Activated CD4-positive, alpha-beta T cell treated with anti-CD3 and anti-CD28 coated beads, Interleukin-2, amount 10 ng/mL, durations not matched to agents 7 days and 5 days (primary cell): ENCODE results near the gene FHOD3. TPM values are rescaled to one million over a fixed set of nuclear protein-coding genes. Genes with fewer than 3 reads are reported as not detected.

ENCODE experiments used
- CTCF ChIA-PET: fragments of 350-600 bp; sonication (Branson Sonifier 250); formaldehyde crosslinking; loops from one replicate; lab custom pipeline; 2021; ENCODE audit warnings: antibody characterized with exemption; lab: Charles Lee
- POLR2A ChIA-PET: fragments of 350-600 bp; sonication (Branson Sonifier 250); formaldehyde crosslinking; loops from one replicate; lab custom pipeline; 2021; ENCODE audit warnings: antibody characterized with exemption; lab: Charles Lee
- DNase-seq: peaks from one replicate; pipeline ENCODE4 v3.0.0-alpha.2; 2020
- H3K27ac Mint-ChIP-seq: one replicate; pipeline ENCODE4 v1.8.0; 2021; ENCODE audit warnings: mild to moderate bottlenecking, moderate library complexity, mixed read lengths
- H3K27me3 Mint-ChIP-seq: one replicate; pipeline ENCODE4 v1.8.0; 2021; ENCODE audit warnings: mixed read lengths
- H3K36me3 Mint-ChIP-seq: one replicate; pipeline ENCODE4 v1.8.0; 2021; ENCODE audit warnings: low read depth, mixed read lengths
- H3K4me1 Mint-ChIP-seq: one replicate; pipeline ENCODE4 v1.8.0; 2021; ENCODE audit warnings: mixed read lengths
- H3K4me3 Mint-ChIP-seq: one replicate; pipeline ENCODE4 v1.8.0; 2021; ENCODE audit warnings: mild to moderate bottlenecking, moderate library complexity, mixed read lengths
- H3K9me3 Mint-ChIP-seq: one replicate; pipeline ENCODE4 v1.8.0; 2021; ENCODE audit warnings: mixed read lengths
- total RNA-seq, 2 experiments: library from RNA; stranded (reverse); gene quantifications; one replicate each; pipeline ENCODE4 v1.2.3, GENCODE V29; 2021

FHOD3 gene
- total RNA-seq, 2 experiments from 2014 or later = not detected

DNA sequence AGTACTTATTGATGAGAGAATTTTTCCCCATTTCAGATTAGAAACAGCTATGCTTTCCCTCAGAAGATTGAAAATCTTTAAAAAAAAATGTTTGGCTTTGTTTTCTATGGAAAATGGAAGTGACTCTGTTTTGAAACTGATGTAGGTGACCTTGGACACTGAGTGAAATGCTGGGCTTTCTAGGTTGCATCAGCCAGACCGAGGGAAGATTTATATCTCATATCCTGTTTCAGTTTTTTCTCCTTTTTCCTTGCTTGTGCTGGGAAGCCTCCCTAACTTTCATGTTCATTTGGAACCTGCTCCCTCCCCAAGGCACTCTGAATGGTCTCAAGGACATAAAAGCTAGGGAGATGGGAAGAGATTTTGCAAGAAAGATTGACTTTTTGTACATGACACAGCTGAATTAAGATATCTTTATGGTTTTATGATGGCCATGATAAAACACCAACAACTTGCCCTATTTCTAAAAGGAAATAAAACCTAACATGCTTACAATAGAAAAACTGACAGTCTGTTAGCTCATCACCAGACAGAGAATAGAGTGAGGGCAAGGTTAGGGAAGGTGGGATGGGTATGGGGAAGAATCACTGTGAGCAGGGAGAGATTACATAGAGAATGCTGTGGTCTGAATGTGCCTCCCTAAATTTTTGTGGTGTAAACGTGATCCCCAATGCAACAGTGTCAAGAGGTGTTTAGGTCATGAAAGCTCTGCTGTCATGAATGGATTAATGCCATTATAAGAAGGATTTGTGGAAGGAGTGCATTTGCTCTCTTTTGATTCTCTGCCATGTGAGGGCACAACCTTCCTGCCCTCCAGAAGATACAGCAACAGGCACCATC lies 281.6 kb downstream of the FHOD3 start:
- no peak overlapping the region for H3K27ac Mint-ChIP-seq
- CTCF ChIA-PET = no interaction called here
- DNase-seq = no peak
- no peaks in the 10 kb centered on the region for H3K9me3 Mint-ChIP-seq
- H3K36me3 Mint-ChIP-seq = no peaks in the 10 kb centered on the region
- POLR2A ChIA-PET = no interaction called here
- H3K4me1 Mint-ChIP-seq = no peaks in the 10 kb centered on the region
- no peaks in the 10 kb centered on the region for H3K27me3 Mint-ChIP-seq
- H3K4me3 Mint-ChIP-seq = no peak overlapping the region

- Mint-ChIP-seq H3K36me3 (no peaks in the 10 kb centered on the region), H3K9me3 (no peaks in the 10 kb centered on the region), H3K4me3 (no peak overlapping the region), H3K27me3 (no peaks in the 10 kb centered on the region), H3K4me1 (no peaks in the 10 kb centered on the region), H3K27ac (no peak overlapping the region)
- CTCF ChIA-PET = no interaction called here
- DNase-seq = no peak
- POLR2A ChIA-PET = no interaction called here
Observed at GRCh38 chr18:36580266-36580665, 282.8 kb downstream of the FHOD3 start.

DNA sequence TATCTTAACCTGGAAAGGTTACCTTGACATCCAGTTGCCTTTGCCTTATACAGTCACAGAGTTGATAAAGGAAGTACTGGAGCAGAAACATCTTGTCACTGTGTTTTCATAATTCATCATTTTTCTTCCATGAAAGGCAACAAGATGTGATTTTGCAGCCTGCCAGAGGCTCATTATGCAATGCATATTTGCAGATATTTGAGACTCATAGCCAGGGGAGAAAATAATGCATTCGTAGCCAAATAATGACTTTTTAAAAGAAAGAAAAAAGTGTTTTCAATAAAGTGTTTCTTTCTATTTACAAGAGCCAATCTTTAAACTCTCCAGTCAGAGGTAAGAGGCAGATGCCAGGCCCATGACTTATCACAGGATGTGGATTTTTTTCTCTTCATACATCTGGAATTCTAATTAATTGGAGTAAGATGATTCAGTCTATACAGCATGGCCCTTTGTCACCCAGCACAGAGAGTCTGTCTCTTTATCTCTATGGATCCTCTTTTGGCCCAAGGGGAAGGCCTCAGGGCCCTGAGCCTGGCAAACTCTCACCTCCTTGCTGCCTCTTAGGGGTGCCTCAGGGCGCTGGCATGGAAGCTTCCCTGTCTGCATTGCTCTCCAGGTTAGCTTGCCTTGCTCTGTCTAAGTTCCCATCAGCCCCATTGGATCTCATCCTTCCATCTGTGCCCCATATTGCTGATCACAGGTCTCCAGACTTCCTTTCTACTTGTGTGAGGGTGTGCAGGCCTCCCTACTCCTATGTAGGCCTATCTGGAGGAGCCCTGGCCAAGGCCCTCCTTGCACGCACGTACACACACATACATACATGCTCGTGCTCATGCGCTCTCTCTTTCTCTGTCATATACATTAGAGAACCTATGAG lies 283.6 kb downstream of the FHOD3 start:
- POLR2A ChIA-PET = no interaction called here
- Mint-ChIP-seq H3K4me3 (no peak overlapping the region), H3K4me1 (no peaks in the 10 kb centered on the region), H3K27me3 (no peaks in the 10 kb centered on the region), H3K9me3 (no peaks in the 10 kb centered on the region), H3K27ac (no peak overlapping the region), H3K36me3 (no peaks in the 10 kb centered on the region)
- CTCF ChIA-PET = no interaction called here
- DNase-seq = no peak

GRCh38 chr18:36582988-36583745 lies 285.7 kb downstream of the FHOD3 start:
- Mint-ChIP-seq H3K27me3 (no peaks in the 10 kb centered on the region), H3K27ac (no peak overlapping the region), H3K9me3 (no peaks in the 10 kb centered on the region), H3K4me3 (no peak overlapping the region), H3K4me1 (no peaks in the 10 kb centered on the region), H3K36me3 (no peaks in the 10 kb centered on the region)
- DNase-seq = no peak
- CTCF ChIA-PET = no interaction called here
- POLR2A ChIA-PET = no interaction called here

GRCh38 chr18:36589857-36590543 lies 292.5 kb downstream of the FHOD3 start:
- no peaks in the 10 kb centered on the region for H3K27me3 Mint-ChIP-seq
- ChIA-PET CTCF (no interaction called here), POLR2A (no interaction called here)
- DNase-seq = no peak
- no peak overlapping the region for H3K4me3 Mint-ChIP-seq
- no peak overlapping the region for H3K27ac Mint-ChIP-seq
- no peaks in the 10 kb centered on the region for H3K9me3 Mint-ChIP-seq
- no peaks in the 10 kb centered on the region for H3K4me1 Mint-ChIP-seq
- no peaks in the 10 kb centered on the region for H3K36me3 Mint-ChIP-seq

DNA sequence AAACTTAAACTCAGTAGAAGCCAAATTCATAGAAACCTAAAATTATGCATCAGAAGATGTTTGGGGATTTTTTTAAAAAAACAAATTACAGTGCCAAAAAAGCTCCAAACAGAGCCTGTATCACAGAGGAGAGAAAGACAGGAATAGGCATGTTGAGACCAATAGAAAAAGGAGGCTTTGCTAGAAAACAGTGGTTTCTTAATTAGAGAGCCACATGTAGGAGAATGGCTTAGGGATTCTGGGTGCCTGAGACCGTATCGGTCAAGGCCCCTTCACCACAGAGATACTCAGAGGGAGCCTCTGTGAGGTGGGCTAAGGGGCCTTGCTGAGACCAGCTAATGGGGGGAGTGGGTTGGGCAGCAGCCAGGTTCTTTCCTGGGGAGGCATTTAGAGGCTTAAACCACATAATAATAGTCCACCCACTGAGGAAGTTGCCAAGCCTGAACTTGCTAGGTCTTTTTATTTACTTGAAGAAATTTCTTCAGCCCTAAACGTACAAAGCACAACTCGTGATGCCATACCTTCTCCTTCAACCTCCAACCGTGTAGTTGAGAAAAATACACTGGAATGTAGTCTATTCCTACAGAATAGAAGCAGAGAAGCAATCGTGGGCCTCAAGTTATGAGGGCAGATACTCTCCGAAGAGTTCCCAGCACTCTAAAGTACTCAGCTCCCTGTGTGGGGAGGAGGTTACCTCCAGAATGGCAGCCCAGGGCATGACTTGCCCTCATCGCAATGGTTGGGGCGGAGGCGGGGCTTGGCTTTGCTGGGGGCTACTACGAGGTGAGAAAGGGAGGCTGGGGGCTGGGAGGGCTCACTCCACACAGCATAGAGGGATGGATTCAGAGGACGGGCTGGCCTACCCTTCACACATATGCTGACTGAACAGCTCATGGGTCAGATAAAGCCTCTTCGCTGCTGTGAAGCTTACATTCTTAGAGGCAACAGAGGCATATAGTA lies 293.4 kb downstream of the FHOD3 start:
- POLR2A ChIA-PET = no interaction called here
- H3K4me1 Mint-ChIP-seq = no peaks in the 10 kb centered on the region
- H3K36me3 Mint-ChIP-seq = no peaks in the 10 kb centered on the region

DNA sequence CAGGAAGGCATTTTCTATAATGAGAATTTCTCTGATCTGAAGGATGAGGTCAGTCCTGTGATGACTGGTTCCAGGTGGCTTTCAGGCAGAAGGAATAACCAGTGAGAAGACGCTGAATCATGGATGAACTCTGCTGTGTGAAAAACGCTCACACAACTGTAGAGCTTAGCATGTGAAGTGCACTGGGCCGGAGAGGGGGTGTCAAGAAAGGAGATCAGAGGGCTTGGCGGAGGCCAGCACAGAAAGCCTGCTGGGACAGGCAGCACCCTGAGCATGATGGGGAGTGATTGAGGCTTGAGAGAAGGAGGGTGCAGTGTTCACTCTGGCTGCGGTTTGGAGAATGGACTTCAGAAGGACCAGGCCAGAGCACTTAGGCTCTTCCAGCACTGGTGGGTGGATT lies 294.8 kb downstream of the FHOD3 start:
- H3K27ac Mint-ChIP-seq = no peak overlapping the region
- no peak for DNase-seq
- H3K27me3 Mint-ChIP-seq = no peaks in the 10 kb centered on the region
- POLR2A ChIA-PET = no interaction called here
- no peaks in the 10 kb centered on the region for H3K36me3 Mint-ChIP-seq
- H3K9me3 Mint-ChIP-seq = no peaks in the 10 kb centered on the region
- H3K4me3 Mint-ChIP-seq = no peak overlapping the region
- H3K4me1 Mint-ChIP-seq = no peaks in the 10 kb centered on the region
- CTCF ChIA-PET = no interaction called here

More for the DNA sequence above, 293.4 kb downstream of the FHOD3 start:
- Mint-ChIP-seq H3K4me3 (no peak overlapping the region), H3K27me3 (no peaks in the 10 kb centered on the region), H3K27ac (no peak overlapping the region), H3K9me3 (no peaks in the 10 kb centered on the region)
- DNase-seq = no peak
- CTCF ChIA-PET = no interaction called here

DNA sequence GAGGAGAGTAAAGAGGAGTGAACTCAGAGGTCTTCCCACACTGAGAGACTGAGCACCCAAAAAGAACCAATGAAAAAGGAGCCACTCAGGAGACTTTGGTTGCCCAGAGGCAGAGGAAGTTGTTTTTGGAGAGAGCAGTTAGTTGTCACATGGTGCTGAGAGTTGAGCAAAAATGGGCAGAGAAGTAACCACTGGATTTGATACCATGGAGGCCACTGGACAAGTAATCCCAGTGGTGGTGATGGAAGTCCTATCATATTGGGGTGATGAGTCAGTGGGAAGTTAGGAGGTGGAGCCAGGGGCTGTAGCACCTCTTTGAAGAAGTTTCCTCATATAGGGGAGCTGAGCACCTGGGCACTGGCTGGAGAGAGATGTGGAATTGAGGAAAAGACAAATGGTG lies 295.5 kb downstream of the FHOD3 start:
- no peaks in the 10 kb centered on the region for H3K36me3 Mint-ChIP-seq
- no peak overlapping the region for H3K4me3 Mint-ChIP-seq
- no peak for DNase-seq
- H3K4me1 Mint-ChIP-seq = no peaks in the 10 kb centered on the region
- H3K27ac Mint-ChIP-seq = no peak overlapping the region
- POLR2A ChIA-PET = no interaction called here
- no peaks in the 10 kb centered on the region for H3K27me3 Mint-ChIP-seq
- no peaks in the 10 kb centered on the region for H3K9me3 Mint-ChIP-seq
- CTCF ChIA-PET = no interaction called here

- CTCF ChIA-PET = no interaction called here
- POLR2A ChIA-PET = no interaction called here
- Mint-ChIP-seq H3K27me3 (no peaks in the 10 kb centered on the region), H3K9me3 (no peaks in the 10 kb centered on the region), H3K27ac (no peak overlapping the region), H3K36me3 (no peaks in the 10 kb centered on the region), H3K4me1 (no peaks in the 10 kb centered on the region), H3K4me3 (no peak overlapping the region)
- no peak for DNase-seq
Observed at GRCh38 chr18:36593641-36594040, 296.1 kb downstream of the FHOD3 start.

- Mint-ChIP-seq H3K9me3 (no peaks in the 10 kb centered on the region), H3K27ac (no peak overlapping the region), H3K27me3 (no peaks in the 10 kb centered on the region), H3K4me3 (no peak overlapping the region), H3K4me1 (no peaks in the 10 kb centered on the region), H3K36me3 (no peaks in the 10 kb centered on the region)
- ChIA-PET CTCF (no interaction called here), POLR2A (no interaction called here)
- DNase-seq = no peak
Observed at GRCh38 chr18:36594621-36595020, 297.1 kb downstream of the FHOD3 start.

GRCh38 chr18:36595046-36595817 lies 297.7 kb downstream of the FHOD3 start:
- Mint-ChIP-seq H3K27me3 (no peaks in the 10 kb centered on the region), H3K4me1 (no peaks in the 10 kb centered on the region), H3K9me3 (no peaks in the 10 kb centered on the region), H3K4me3 (no peak overlapping the region), H3K36me3 (no peaks in the 10 kb centered on the region), H3K27ac (no peak overlapping the region)
- ChIA-PET CTCF (no interaction called here), POLR2A (no interaction called here)
- no peak for DNase-seq
